GM13976 (cell line): ENCODE results near the gene IFTAP.

Source experiments
- DNase-seq: peaks from one replicate; pipeline ENCODE4 v3.0.0; 2012; ENCODE audit warnings: low spot score
- in situ Hi-C: fragments of 300-500 bp; cut with MboI; formaldehyde crosslinking; loops from one replicate; pipeline ENCODE4 v1.12.0; 2022; ENCODE audit warnings: low sequenced_read_pairs, mixed read lengths, inconsistent platforms; ENCODE audit not compliant: unreplicated experiment
- TF ChIP-seq, protein P1 (sequence below): IDR thresholded peaks from 2 replicates; pipeline ENCODE4 v1.5.1; 2012; ENCODE audit warnings: borderline replicate concordance, mild to moderate bottlenecking; ENCODE audit not compliant: insufficient read depth; ENCODE audit errors: extremely low read depth, missing control alignments, control extremely low read depth

IFTAP gene

DNA sequence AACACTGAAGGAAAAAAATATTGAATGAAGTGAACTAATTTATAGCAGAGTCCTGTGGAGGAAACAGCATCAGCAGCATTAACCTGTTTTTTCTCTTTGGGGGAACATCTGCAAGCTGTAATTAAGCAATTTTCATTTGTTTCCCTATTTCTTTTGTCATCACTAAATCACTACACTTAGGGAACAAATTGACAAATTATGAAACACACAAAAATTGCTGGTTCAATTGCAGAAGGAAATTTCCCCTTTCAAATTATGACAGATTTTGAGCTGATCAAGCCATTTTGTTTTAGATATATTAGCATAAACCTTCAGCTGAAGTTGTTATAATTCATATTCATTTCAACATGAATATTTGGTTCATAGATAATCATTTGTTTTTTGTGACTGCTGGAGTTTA is 25.9 kb downstream of the IFTAP start:
- in situ Hi-C loops: no loop called here
- no peak for DNase-seq
- TF ChIP-seq, protein P1, sequence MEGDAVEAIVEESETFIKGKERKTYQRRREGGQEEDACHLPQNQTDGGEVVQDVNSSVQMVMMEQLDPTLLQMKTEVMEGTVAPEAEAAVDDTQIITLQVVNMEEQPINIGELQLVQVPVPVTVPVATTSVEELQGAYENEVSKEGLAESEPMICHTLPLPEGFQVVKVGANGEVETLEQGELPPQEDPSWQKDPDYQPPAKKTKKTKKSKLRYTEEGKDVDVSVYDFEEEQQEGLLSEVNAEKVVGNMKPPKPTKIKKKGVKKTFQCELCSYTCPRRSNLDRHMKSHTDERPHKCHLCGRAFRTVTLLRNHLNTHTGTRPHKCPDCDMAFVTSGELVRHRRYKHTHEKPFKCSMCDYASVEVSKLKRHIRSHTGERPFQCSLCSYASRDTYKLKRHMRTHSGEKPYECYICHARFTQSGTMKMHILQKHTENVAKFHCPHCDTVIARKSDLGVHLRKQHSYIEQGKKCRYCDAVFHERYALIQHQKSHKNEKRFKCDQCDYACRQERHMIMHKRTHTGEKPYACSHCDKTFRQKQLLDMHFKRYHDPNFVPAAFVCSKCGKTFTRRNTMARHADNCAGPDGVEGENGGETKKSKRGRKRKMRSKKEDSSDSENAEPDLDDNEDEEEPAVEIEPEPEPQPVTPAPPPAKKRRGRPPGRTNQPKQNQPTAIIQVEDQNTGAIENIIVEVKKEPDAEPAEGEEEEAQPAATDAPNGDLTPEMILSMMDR: no peak

DNA sequence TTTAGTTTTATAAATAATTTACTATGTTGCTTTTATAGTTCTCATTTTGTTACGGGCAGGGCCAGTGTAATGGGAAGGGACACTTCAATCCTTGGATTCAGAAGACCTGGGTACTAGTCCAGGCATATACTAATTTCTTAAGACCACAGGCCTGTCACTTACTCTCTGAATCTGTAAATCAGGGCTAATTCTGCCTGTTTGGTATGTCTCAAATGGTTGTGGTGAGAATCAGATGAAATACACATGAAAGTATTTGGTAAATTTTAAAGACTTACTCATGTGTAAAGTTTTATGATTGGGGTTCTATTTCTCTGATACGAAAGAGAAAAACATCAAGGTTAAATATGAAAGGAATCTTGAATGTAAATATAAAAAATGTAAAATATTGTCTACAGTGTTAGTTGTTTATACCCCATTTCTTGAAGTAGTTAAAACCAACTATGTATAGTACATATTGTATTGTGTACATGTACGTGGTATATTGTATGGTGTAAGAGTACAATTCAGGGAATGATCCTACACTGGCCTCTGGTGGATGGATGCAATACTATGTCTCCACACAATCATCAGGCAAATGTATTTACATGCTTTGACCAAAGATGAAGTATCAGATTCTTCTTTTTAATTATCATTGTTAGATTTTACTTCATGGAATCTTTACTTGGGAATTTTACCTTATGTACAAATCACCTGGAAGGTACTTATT is 28.3 kb downstream of the IFTAP start:
- DNase-seq: peak; percentile 12
- in situ Hi-C loops: no loop called here
- TF ChIP-seq, protein P1: no peak

DNA sequence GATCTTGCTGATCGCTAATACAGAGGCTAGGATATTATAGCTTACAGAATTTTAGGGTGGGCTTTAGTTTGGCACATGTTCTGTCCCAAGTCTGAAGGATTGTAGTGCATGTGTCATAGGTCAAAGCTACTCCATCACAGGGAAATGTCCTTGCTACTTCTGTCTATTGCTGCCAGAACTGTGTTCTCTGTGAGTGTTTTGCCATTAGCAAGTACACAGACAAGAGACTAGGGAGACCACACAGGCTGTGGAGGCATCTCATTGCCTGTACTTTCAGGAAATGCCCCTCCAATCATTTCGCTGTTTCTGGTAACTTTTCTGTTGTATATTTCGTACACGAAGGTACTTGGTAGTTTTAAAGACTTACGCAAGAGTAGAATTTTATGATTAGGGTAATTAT is 29.2 kb downstream of the IFTAP start:
- in situ Hi-C loops: no loop called here
- TF ChIP-seq, protein P1: no peak
- DNase-seq: no peak

DNA sequence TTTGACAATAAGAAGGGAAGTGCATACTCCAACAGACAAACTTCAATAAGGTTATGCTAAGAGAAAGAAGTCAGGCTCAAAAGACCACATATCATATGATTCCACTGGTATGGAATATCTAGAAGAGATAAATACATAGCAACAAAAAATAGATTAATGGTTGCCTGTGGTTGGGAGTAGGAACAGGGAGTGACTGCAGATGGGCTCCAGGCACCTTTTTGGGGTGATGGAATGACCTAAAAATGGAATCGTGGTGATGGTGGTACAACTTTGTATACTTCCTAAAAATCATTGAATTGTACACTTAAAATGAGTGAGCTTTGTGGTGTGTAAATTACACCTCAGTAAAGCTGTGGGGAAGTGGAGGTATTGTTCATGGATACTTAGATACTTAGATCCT is 32.7 kb downstream of the IFTAP start:
- TF ChIP-seq, protein P1: no peak
- in situ Hi-C loops: no loop called here
- DNase-seq: no peak

DNA sequence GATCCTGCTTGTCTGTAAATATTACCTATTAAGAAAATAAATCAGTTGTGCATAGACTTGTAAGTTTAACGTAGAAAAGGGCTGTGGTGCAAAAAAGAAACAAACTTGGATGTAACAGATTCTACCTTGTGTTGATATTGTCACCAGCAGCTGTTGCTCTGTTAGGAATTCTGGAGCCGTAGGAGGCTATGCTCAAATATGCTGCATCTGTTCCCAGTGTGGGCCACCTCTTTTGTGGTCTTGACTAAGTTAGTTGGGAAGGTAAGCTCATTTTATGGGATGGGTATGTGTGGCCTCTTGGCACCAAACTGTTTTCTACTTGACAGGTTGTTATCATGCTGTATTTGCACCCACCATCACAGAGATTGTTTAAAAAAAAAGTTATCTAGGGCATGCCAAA is 33.2 kb downstream of the IFTAP start:
- in situ Hi-C loops: no loop called here

DNA sequence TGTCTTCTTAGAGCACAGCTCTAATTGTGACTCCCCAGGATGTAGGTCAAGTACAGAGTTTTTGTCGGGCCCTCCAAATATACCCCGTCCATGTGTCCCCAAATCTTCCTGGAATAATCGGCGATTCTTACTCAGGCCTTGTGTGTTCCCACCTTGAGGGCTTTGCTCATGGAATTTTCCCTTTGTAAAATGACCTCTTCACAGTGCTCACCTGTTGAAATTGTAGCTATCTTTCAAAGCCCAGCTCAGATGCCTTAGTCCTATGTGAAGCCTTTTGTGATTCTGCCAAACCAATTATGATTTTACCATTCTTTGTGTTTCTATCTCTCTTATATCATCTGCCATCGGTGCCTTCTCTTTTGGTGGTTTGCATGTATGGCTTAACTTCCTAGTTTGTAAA is 33.8 kb downstream of the IFTAP start:
- no peak for DNase-seq
- TF ChIP-seq, protein P1: no peak
- in situ Hi-C loops: no loop called here

More for the DNA sequence above, 33.2 kb downstream of the IFTAP start:
- TF ChIP-seq, protein P1: no peak
- no peak for DNase-seq
